Fibroblast of pulmonary artery (primary cell): ENCODE data around the gene TENT5D.
"Not testable (repeated sequence)": the region's sequence is repeated elsewhere in the genome, so short reads cannot be mapped to it uniquely, and the experiment has no call there.

Experiments
- DNase-seq: peaks from one replicate; pipeline ENCODE4 v3.0.0-alpha.2; 2010; ENCODE audit warnings: low read depth
- H3K4me3 ChIP-seq: replicated peaks from 2 replicates; pipeline ENCODE4 v1.5.1; 2011; ENCODE audit warnings: low read depth, mild to moderate bottlenecking, control low read depth, low read length, moderate library complexity
- TF ChIP-seq, protein P1 (sequence below): IDR thresholded peaks from 2 replicates; pipeline ENCODE4 v1.5.1; 2011; ENCODE audit warnings: mild to moderate bottlenecking, control low read depth, low read length, inconsistent platforms; ENCODE audit errors: missing control alignments

Gene TENT5D

DNA sequence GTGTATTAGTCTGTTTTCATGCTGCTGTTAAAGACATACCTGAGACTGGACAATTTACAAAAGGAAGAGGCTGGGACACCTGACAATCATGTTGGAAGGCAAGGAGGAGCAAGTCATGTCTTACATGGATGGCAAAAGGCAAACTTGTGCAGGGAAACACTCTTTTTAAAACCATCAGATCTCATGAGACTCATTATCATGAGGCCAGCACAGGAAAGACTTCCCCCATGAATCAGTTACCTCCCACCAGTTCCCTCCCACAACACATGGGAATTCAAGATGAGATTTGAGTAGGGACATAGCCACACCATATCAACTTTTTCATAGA, 11.2 kb downstream of the TENT5D start:
- no peak for DNase-seq
- no peak overlapping the region for H3K4me3 ChIP-seq
- TF ChIP-seq, protein P1, sequence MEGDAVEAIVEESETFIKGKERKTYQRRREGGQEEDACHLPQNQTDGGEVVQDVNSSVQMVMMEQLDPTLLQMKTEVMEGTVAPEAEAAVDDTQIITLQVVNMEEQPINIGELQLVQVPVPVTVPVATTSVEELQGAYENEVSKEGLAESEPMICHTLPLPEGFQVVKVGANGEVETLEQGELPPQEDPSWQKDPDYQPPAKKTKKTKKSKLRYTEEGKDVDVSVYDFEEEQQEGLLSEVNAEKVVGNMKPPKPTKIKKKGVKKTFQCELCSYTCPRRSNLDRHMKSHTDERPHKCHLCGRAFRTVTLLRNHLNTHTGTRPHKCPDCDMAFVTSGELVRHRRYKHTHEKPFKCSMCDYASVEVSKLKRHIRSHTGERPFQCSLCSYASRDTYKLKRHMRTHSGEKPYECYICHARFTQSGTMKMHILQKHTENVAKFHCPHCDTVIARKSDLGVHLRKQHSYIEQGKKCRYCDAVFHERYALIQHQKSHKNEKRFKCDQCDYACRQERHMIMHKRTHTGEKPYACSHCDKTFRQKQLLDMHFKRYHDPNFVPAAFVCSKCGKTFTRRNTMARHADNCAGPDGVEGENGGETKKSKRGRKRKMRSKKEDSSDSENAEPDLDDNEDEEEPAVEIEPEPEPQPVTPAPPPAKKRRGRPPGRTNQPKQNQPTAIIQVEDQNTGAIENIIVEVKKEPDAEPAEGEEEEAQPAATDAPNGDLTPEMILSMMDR, result no peak

DNA sequence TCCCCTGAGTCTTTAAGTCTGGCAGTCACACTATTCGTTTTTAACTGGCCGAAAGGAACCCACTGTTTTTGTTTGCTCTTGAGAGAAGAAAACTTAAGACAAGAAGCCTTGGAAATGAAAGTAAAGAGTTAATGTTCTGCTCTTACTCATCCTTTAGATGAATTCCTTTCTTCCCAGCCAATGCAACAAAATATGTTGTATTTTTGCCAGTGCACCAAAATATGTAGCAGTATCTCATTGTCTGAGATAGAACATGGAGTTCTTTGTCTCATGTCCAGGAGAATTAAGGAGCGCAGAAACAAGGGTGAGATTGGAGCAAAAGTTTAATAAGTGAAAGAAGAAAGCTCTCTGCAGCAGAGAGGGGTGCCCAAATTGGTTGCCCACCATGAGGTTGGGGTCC, 12.2 kb downstream of the TENT5D start:
- TF ChIP-seq, protein P1, result no peak
- no peak overlapping the region for H3K4me3 ChIP-seq
- DNase-seq, result no peak

DNA sequence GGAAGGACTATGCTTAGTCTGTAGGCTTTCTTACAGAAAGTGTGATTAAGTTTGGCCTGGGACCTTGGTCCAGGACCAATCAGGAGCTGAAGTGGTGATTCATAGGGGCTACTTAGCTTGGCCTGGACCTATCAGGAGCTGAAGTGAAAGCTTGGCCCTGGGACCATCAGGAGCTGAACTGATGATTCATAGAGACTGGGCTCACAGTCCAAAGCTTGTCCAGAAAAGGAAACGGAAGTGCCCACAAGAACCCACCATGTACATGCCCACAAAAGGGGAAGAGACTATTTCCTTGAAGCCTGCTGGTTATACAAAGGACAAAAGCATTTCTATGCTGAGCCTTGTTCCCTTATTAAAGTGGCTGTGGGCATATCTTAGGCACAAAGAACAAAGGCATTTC, 12.6 kb downstream of the TENT5D start:
- TF ChIP-seq, protein P1, result no peak
- no peak overlapping the region for H3K4me3 ChIP-seq
- DNase-seq, result peak; percentile 11

DNA sequence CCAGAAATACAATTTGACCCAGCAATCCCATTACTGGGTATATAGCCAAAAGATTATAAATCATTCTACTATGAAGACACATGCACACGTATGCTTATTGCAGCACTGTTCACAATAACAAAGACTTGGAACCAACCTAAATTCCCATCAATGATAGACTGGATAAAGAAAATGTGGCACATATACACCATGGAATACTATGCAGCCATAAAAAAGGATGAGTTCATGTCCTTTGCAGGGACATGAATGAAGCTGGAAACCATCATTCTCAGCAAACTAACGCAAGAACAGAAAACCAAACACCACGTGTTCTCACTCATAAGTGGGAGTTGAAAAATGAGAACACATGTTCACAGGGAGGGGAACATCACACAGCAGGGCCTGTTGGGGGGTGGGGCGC, 47.9 kb downstream of the TENT5D start:
- not testable (repeated sequence) for H3K4me3 ChIP-seq, DNase-seq

DNA sequence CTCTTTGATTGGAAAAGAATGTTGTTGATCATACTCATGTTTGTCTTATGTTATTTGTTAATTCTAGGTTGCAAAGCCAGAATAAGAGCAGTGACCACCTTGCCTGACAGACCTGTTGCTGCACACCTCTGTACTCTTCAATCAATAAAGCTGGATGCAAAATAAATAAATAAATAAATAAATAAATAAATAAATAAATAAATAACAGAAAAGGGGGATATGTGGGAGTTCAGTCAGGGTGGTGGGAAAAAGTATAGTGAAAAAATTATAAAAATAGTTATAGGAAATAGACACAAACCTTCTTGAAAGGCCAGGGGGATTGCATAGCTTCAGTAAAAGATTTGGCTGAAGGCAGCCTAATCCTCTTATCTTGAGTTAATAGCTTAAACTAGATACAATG, 51.3 kb downstream of the TENT5D start:
- DNase-seq, result no peak
- TF ChIP-seq, protein P1, result no peak
- H3K4me3 ChIP-seq, result no peak overlapping the region

DNA sequence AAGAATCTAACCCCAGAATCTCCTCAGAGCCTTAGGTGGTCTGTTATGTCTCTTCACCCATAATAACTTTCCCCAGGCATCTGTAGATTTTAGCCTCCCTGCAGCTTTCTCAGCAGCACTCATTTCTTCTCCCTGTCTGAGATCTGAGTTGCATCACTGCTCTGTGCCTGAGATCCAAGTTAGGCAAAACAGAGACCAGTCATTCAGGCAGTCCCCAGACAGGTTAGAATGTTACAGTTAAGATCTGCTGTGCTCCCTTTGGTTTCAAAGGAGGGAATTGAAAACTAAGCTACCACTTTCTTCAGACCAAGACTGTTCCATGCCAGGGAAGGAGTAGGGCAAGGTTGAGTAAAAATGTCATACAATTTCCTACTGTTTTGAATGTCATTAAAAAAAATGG, 65.3 kb downstream of the TENT5D start:
- TF ChIP-seq, protein P1, result no peak
- H3K4me3 ChIP-seq, result no peak overlapping the region
- DNase-seq, result no peak

DNA sequence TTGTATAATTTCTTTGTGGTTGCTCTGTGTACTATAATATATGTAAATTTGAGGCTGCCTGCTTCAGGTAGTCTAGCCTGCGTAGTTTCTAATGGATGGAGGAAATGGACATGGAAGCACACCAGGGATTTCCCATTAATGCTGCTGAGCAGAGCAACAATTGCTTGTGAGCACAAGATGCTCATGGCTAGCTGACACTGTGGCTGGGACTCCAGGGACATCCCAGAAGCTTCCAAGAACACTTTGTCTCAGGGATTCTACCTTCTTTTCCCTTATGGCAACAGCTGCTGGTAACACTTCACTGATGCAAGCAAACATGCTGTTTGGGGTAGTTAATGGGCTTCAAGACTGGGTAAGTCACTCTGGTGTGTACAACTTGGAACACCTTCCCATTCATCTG, 66.1 kb downstream of the TENT5D start:
- TF ChIP-seq, protein P1, result no peak

DNA sequence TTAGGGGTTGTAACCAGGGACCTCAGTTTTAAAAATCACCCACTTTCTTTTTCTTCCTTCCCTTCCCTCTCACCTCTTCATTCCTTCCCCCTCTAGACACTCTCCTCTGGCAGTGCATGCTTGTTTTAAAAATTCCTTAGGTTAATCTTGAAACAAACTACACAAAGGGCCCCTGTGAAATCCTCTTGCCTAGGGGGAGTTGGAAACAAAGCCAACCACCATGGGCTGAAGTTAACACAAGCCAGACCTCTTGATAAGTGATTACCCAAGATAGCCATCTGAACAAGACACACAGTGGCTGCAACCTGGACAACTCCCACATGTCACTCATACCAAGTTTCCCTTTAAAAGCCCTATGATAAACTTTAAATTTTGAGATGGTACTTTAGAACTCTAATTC, 68.9 kb downstream of the TENT5D start:
- TF ChIP-seq, protein P1, result no peak

More for the DNA sequence above, 66.1 kb downstream of the TENT5D start:
- no peak for DNase-seq
- no peak overlapping the region for H3K4me3 ChIP-seq

More for the DNA sequence above, 68.9 kb downstream of the TENT5D start:
- no peak overlapping the region for H3K4me3 ChIP-seq
- no peak for DNase-seq
